ENCODE data around the gene KRTAP5-2. TPM values are rescaled to one million over a fixed set of nuclear protein-coding genes. Genes with fewer than 3 reads are reported as not detected.

The KRTAP5-2 gene
- polyA plus RNA-seq, 1 donor = 0.38 TPM

DNA sequence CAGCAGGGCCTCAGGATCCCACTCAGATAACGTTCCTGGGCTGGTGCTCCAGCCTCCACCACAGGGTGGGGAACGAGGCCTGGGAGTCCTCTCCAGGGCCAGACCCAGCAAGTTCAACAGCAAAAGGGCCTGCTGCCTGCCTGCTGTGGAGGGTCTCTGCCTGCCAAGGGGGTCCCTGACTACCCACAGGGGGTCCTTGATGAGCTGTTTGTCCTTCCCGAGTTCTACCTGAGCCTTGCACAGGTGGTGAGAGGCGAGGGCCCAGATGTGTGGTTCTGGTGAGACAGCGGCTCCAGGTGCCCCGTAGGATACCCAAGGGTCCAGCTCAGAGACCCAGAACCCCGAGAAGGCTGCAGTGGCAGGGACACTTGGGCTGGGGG lies 30.4 kb downstream of the KRTAP5-2 start:
- DNase-seq (ENCODE audit: low read depth) = no peak

DNA sequence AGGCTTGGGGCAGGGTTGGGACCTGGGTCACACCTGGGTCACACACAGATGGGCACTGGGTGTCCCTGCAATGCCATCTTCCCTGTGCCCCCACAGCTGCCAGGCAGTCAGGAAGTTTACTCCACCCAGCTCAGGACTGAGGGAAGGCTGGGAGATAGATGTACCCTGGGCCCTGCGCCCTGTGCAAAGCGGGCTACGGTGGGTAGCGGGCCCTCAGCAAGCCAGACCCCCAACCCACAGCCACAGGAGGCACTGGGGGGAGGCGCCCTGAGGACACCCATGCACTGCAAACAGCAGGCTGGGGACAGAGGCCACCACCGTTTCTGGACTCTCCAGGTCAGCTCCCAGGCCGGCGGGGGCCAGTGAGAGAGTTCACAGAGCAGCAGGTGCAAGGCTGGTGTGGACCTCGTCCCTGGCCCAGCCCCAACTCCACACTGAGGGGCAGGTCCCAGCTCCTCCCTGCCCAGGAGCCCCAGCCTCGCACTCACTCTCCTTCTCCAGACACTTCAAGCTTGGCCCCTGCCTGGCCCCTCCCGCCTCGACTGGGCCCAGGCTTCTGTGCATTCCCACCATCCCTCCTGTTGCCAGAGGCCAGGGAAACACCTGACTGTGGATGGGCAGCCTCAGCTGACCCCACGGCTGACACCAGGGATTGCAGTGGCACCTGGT lies 30.9 kb downstream of the KRTAP5-2 start:
- no peak for DNase-seq (ENCODE audit: low read depth)

DNA sequence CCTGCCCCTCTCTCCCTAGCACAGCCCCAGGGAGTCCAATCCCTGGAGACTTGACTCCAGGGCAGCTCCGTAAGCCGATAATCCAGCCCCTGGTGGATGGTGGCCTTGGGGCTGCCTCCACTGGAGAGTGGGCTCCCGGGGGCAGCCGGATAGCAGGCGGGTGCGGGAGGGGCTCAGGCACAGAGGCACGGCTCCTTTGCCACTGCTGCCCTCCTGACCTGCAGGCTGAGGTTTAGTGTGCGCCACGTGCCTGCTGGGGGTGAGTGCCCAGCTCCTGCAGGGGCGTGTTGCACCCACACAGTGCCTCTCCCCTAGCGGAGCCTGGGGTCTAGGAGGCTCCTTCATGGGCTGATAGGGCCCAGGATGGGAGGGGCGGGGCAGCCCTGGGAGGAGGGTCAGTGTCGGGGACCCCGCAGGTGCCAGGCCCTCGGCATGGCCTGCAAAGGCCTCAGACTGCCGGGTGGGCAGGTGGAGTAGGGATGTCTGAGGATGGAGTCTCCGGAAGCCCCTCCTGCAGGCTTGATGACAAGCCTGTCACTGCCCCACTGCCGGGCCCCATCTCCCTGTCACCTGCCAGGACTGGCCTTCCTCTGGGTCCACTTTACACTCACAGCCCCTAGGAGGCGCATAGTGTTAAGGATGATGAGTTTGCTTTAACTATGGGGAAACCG lies 31.6 kb downstream of the KRTAP5-2 start:
- DNase-seq (ENCODE audit: low read depth) = no peak

DNA sequence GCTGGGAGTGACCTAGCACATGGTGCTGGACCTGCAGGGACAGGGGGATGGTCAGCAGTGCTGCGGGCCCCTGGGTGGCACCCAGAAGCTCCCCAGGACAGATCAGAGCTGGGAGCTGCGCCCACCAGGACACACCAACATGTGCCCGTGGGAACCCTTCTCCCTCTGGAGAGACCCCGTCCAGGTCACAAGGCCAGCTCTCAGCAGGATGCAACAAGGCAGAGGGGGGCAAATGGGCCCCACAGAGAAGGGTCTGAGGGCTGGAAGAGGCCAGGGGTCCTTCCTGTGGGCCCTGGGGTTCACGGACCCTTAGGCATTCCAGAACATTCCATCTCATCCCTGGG lies 32.2 kb downstream of the KRTAP5-2 start:
- no peak for DNase-seq (ENCODE audit: low read depth)

DNA sequence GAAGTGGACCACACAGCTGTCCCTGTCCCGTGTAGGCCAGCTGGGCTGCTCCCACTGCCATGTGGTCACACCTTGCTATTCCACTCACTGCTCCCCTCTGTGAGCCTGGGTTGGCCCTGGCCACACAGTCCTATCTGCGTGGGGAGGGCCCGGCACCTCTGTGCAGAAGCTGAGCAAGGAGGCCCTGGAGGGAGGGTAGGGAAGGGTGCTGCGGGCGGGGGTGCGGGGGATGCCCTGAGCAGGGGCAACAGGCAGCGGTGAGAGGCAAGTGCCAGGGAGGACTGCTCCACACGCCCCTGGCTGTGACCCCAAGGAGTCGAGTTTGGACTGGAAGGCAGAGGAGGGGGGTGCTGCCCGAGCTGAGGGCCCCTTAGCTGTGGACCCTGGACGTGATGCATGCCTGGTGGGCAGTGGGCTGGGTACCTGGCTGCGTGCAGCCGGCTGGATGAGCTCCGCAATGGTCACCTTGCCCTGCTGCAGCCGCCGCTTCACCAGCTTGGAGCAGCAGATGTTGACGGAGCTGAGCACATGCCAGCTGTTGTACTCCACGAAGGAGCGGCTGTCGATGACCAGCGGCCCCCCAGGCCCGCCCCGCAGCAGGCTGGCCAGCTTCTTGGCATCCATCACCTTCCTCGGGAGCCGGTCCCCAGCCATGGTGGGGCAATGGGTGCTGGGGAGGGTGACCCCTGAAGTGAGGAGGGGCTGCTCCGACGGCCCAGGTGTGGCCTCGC lies 32.8 kb downstream of the KRTAP5-2 start:
- no peak for DNase-seq (ENCODE audit: low read depth)

DNA sequence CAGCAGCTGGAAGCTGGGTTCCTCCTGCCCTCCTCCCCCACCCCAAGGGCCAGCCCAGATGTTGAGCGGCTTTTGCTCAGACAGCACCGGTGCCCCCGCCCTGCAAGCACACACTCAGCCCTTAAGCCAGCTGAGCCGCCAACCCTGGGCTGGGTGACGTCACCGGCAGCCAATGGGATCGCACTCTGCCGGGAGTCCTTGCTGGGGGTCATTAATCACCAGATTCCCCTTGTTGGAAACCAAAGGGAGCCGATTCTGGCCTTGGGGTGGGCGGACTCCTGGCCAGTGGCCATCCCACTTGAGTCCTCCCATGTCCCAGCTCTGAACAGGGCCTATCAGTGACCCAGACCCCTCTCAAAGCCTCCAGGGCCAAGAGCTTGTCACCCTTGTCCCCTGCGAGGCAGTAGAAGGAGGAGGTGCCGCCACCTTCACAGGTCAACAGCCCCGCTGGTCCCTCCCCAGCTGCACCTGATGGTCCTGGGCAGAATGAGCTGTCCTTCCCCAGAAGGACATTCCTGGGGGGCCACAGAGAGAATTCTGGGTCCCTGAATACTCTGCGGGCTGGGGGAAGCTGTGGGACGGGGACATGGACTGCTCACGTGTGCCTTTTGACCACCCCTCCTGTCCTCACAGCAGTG lies 33.4 kb downstream of the KRTAP5-2 start:
- no peak for DNase-seq (ENCODE audit: low read depth)

DNA sequence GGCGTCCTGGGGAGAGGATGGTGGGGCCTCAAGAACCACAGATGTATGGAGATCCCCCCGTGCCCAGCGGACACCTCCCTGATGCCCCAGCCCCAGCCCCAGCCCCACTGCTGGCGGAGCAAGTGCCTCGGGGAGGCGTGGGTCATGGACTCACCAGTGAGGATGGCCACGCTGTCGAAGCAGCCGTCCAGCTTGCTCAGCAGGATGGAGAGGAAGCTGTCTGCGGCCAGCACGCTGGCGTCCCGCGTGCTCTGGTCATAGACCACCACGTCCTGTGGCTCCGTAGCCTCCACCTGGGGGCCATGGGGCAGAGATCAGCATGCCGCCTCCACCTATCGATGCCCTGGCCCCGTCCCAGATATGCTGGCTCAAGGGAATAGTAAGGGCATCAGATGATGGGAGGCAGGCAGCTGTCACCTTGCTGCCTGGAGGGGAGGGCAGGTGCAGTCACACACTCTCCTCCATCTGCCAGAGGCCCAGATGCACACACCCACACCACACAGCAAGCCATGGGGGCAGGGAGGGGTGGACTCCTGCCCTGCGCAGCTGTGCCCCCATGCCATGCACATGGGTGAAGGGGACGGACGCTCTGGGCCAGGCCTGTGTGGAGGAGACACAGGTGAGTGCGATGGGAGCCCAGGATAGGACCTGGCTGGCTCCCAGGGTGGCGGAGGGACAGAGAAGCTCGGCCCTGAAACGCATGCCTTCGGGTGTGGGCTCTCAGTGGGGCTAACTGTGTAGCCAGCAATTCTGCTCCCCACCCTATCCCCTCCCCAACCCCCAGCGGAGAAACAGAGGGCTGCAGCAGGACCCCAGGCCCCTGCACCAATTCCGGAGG lies 34.2 kb downstream of the KRTAP5-2 start:
- DNase-seq (ENCODE audit: low read depth) = no peak

DNA sequence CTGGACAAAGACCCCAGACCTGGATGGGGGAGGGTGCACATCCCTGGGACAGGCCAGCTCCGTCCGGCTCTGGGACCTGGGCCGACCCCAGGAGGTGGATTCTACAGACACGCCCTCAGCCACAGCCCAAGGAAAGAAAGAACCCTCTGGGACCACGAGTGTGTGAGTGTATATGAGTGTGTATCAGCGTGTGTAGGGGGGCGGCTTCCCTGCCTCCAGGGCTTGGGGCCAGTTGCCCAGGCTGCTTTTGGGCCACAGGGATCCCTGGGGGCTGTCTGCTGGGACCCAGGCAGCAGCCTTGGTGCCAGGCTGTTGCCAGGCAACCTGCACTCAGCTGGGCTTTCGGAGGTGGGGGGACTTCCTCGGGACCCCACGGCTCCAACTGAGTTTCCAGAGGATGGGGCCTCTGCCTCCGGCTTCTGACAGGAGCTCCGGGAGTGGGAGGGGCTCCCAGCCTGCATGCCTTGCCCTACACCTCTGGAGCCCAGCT lies 34.9 kb downstream of the KRTAP5-2 start:
- no peak for DNase-seq (ENCODE audit: low read depth)

DNA sequence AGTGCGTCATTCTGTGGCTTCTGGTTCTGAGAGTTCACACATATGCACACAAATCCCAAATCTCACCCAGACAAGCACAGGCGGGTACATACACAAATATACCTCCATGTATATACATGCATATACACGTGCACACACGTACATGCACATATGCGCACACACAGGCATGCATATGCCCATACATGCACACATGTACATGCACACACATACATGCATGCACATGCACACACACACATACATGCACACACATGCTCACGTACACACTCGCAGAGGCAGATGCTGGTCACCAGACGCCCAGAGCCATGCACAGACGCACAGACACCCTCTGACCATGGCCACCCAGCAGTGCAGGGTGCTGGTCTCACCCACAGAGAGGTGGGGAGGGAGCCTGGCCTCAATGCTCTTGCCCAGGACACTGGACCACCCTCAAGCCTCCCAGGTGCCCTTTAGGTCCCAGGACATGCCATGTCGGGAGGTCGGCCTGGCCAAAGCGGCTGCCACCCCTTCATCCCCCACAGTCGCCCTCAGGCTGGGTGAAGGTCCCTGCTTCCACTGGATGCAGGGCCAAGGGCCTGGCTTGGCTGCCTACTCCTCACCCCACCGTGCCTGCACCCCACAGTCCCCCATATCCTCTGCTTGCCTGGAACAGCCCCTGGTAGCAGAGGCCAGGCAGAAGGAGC lies 35.5 kb downstream of the KRTAP5-2 start:
- no peak for DNase-seq (ENCODE audit: low read depth)

DNA sequence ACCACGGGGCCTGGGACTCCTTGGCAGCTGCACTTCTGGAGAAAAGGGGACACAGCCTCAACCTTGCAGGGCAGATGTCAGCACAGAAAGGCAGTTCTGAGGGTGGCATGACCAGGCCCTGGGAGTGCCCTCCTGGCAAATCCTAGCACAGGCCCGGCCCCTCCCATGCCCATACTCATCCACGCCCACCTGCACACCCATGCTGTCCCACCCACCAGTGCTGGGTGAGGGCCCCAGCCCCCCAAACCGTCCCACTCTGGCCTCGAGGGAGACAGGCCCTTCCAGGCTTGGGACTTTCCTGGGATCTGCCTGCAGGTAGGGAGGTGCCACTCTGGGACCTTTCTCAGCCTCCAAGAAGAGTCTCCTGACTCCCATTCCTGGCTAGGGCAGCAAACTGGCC lies 36.1 kb downstream of the KRTAP5-2 start:
- DNase-seq (ENCODE audit: low read depth) = no peak

DNA sequence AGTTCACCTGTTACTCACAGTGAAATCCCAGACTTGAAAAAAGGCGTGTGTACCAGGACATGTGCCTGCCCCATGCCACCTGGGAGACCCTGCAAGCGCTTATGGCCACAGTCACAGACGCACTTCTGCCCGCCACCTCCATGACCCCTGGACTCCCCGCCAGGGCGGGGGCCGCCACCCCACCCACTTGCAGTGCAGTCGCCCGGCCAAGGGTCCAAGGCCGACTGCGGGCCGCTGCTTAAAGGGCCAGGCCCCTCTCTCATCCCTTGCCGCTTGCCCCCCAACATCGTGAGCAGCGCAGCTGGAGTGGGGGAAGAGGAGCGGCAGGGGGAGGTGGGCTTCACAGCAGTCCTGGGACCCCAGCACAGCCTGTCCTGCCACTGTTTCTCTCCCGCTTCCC lies 36.8 kb downstream of the KRTAP5-2 start:
- DNase-seq (ENCODE audit: low read depth) = no peak

DNA sequence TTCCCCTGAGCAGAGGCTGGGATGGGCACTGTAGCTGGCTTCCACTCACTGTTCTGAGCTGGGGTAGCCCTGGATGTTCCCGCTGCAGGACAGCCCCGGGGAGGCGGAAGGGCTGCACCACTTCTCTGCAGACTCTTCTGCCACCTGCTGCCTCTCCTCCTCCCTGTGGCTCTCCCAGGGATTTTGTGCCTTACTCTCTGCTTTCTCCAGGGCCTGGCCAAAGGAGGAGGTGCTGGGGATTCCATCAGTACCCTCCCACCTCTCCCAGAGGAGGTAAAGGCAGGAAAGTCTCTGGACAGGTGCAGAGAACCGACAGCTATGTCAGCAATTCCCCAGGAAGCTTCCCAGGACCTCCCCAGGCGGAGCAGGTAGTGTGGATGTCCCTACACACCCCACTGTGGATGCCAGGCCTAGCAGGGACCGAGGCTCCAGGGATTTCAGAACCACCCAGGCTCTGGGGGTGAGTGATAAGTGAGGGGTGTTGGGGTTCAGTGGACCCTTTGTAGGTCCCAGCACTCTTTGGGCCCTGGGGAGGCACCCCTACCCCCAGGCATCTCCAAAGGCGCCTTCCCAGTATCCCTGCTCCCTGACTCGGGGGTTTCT lies 37.3 kb downstream of the KRTAP5-2 start:
- no peak for DNase-seq (ENCODE audit: low read depth)

DNA sequence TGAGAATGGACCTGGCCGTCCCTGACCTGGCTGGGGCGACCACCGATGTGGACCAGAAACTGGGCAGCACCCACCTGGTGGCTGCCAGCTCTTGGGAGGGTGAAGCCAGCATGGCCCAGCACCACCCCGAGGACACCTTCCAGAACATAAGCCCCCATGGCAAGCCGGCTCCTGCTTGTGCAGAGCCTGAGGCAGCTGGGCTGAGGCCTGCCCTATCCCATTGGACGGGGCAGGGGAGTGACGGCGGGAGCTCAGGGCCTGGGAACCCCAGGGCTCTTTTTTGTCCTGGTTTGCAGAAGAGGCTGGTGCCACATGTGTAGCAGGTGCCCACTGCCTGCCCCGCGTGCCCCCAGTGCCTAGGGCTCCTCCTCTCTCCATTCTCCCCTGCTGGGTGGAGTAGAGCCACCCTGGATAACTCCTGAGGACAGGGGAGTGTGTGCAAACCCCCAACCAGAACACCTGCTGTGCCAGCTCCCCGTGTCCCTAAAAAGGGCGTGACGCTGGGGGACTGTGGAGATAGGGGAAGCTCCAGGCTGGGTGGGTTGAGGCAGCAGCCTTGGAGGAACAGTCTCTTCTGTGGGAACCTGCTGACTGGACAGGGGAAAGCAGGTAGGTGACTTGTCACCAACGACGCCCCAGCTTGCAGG lies 38.0 kb downstream of the KRTAP5-2 start:
- no peak for DNase-seq (ENCODE audit: low read depth)

DNA sequence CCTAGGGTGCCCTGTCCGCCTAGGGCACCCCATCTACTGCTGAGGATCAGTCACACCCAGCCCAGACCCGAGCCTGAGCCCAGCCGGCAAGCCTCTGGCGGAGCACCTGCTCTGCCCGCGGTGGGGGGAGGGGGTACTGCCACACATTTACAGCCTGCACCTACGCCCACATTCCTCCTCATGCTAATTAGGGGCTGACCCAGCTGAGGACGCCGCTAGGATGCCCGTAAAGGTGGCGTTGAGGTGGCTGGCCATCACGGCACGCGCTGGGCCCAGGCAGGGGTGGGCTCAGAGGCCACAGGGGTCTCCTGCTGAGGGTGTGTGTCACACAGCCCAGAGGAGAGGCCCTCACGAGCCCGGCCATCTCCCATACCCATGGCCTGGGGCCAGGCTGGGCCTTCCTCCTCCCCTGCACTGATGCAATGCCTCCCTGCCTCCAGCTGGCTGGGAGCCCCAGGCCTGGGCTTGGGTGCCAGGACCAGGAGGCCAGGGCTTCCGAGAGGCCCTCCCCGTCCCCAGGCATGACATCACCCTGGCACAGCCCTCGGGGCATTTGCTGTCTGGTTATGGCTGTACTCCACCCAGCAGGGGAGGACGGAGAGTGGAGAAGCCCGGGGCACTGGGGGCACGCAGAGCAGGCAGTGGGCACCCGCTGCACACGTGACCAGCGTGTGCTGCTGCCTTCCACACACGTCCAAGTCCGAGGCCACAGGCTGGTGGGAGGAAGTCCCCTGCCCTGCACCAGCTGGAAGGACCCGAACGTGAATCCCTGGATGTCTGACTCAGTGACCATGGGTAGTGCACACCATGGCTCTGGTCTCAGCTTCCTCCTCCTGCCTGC lies 38.8 kb downstream of the KRTAP5-2 start:
- DNase-seq (ENCODE audit: low read depth) = no peak

DNA sequence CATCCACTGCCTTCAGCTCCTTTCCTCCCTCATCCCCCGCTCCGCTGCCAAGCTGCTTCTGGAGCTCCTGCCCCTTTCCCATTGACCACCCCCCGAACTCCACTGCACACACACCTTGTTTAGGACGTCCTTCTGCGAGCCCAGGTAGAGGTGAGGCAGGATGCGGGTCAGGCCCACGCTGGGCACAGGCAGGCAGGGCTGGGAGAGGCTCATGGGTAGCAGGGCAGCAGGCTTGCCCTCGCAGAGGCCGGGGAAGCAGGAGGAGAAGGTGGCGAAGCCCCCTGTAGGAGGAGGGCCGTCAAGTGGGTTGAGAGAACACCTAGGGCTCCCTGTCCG lies 39.4 kb downstream of the KRTAP5-2 start:
- no peak for DNase-seq (ENCODE audit: low read depth)

DNA sequence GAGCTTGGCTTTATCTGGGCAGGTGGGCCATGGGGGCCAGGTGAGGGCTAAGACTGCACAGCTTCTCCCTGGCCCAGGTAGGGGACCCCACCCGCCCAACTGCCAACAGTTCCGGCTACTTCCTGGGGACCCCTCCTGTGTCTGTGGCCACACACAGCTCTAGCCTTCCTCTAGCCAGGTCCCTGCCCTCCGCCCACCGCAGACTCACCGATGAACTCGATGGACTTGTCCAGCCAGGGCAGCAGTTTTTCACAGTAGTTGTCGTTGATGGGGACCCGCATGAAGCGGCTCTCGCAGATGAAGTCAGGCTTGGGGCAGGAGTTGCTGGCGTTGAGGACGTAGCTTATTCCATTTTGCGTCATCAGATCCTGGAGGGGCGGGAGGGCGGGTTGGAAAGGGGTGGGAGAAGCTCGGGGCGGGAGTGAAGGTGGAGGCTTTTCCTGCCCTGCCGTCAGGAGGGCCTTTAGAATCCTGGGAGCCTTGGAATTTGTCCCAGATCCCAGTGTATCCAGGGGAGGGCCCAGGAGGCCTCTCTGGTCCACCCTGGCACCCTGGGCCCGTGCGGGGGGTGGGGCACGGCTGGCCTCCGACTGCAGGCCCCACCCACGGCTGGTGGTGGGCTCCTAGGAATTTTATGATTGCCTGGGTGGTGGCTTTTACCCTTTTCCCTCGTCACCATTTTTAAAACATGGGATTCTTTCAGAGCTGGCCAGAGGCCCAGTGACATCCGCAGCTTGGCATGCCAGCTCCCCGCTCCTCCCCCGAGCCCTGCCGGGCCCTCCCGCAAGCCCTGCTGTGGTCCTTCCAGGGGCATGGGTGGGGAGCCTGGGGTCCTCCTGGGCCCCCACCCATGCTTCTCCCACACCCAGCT lies 40.0 kb downstream of the KRTAP5-2 start:
- DNase-seq (ENCODE audit: low read depth) = no peak

DNA sequence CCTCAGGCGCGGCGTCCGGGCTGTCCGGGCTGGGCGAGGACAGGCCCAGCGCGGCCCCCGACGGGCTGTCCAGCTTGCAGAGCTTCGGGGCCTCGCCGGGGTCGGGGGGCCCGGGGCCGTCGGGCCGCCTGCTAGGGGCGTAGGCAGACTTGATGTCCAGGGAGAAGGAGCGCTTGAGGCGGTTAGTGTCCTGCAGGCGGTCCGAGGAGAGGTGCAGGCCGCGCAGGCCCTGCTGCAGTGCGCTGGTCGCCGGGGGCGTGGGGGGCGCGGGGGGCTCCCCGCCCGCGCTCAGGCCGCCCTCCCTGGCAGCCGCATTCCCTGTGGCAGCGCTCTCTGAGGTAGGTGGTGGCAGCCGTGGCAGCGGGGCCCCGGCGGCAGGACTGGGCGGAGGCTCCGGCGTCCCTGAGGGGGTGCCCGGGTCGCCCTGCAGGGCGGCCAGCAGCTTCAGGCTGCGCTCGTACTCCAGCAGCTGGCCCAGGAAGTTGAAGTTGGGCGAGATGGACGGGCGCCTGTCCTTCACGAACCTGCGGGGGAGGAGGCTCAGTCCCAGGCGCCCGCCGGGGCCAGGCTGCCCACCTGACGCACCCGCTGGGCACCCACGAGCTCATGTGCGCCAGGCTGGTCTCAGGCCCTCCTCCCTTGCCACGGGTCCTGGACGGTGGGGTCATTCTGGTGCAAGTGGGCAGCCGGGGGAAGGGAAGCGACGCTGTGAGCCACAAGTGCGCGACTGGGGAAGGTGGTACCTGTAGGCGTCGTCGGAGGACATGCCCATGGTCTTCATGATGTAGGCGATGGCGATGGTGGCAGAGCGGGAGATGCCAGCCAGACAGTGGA lies 40.8 kb downstream of the KRTAP5-2 start:
- no peak for DNase-seq (ENCODE audit: low read depth)

Data from forelimb muscle (tissue), 1 donor.